NCI-H146 (cell line): ENCODE results near the gene TMEM30B.

Experiments
- DNase-seq: peaks from one replicate; lab custom pipeline; 2025; lab: John Stamatoyannopoulos, UW

Gene TMEM30B

GRCh38 chr14:61298824-61299223 lies 17.7 kb upstream of the TMEM30B start:
- no peak for DNase-seq

- DNase-seq = no peak
Measured at GRCh38 chr14:61297581-61297980, 16.4 kb upstream of the TMEM30B start.

GRCh38 chr14:61296719-61297502 lies 15.8 kb upstream of the TMEM30B start:
- DNase-seq = peak; percentile 39

GRCh38 chr14:61296151-61296550 lies 15.0 kb upstream of the TMEM30B start:
- DNase-seq = no peak

GRCh38 chr14:61290701-61291100 lies 9.6 kb upstream of the TMEM30B start:
- no peak for DNase-seq

- DNase-seq = no peak
Measured at GRCh38 chr14:61288720-61289119, 7.6 kb upstream of the TMEM30B start.

- DNase-seq = no peak
Measured at GRCh38 chr14:61288228-61288627, 7.1 kb upstream of the TMEM30B start.

- DNase-seq = no peak
Measured at GRCh38 chr14:61287196-61287595, 6.1 kb upstream of the TMEM30B start.

- DNase-seq = no peak
Measured at GRCh38 chr14:61285364-61285763, 4.2 kb upstream of the TMEM30B start.

GRCh38 chr14:61284001-61284400 lies 2.9 kb upstream of the TMEM30B start:
- DNase-seq = no peak

GRCh38 chr14:61282746-61283145 lies 1.6 kb upstream of the TMEM30B start:
- no peak for DNase-seq

- no peak for DNase-seq
Measured at GRCh38 chr14:61281948-61282275, 774 bp upstream of the TMEM30B start.

GRCh38 chr14:61280526-61281185 lies 482 bp downstream of the TMEM30B start:
- peak; percentile 61 for DNase-seq

GRCh38 chr14:61280092-61280525 lies 1.0 kb downstream of the TMEM30B start:
- DNase-seq = peak; percentile 61

GRCh38 chr14:61279082-61279481 lies 2.1 kb downstream of the TMEM30B start:
- DNase-seq = no peak

GRCh38 chr14:61277784-61278183 lies 3.4 kb downstream of the TMEM30B start:
- DNase-seq = no peak

GRCh38 chr14:61277232-61277631 lies 3.9 kb downstream of the TMEM30B start:
- no peak for DNase-seq

GRCh38 chr14:61271552-61271951 lies 9.6 kb downstream of the TMEM30B start:
- no peak for DNase-seq

- no peak for DNase-seq
Measured at GRCh38 chr14:61270714-61271113, 10.4 kb downstream of the TMEM30B start.

GRCh38 chr14:61269321-61270083 lies 11.6 kb downstream of the TMEM30B start:
- peak; percentile 72 for DNase-seq

- DNase-seq = no peak
Measured at GRCh38 chr14:61268812-61269211, 12.3 kb downstream of the TMEM30B start.

- no peak for DNase-seq
Measured at GRCh38 chr14:61266891-61267740, 14.0 kb downstream of the TMEM30B start.
